HTERT RPE-1 (cell line): ENCODE measurements around the gene MIXL1.
"Not testable (repeated sequence)": the region's sequence is repeated elsewhere in the genome, so short reads cannot be mapped to it uniquely, and the experiment has no call there.

ENCODE experiments used
- in situ Hi-C: fragments of 300-500 bp; cut with MboI; formaldehyde crosslinking; loops from 4 replicates; pipeline ENCODE4 v1.14.3; 2020; ENCODE audit warnings: low sequenced_read_pairs

MIXL1 gene

GRCh38 chr1:226212545-226212944, 10.9 kb upstream of the MIXL1 start:
- in situ Hi-C loops = no loop called here

DNA sequence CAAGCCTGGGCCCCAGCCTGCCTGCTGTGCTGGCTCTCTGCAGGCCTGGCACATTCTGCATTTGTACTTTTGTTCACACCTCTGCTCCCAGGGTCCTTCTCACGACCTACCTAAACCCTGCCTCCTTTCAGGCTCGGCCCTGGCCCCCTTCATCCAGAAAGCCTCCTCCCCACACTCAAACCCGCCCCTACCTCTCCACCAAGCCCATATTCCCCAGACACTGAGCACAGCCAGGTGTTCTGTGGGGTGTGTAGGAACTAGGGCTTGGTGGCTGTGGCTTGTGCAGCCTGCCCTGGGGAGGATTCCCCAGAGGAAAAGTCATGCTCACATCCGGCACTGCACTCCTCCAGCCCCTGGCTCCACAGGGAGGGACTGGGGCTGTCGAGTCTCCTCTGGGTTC, 8.2 kb upstream of the MIXL1 start:
- in situ Hi-C loops = no loop called here

DNA sequence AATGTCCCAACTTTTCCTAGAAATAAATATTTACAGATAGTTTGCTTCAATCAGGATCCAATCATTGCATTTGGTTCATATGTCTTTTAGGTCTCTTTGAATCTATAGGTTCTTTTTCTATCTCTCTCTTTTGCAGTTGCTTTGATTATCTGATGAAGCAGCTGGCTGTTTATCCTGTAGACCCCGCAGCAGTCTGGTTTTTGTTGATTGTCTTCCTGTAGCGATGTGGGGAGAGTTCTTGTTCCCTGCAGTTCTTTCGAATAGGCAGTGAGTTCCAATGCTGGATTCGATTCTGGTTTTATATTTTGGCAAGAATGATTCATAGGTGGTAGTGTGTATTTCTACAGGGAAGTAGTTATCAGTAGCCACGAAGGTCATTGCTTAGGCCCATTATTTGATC, 7.4 kb upstream of the MIXL1 start:
- in situ Hi-C loops = no loop called here

GRCh38 chr1:226217273-226217672, 6.2 kb upstream of the MIXL1 start:
- in situ Hi-C loops = no loop called here

- in situ Hi-C loops = no loop called here
Measured at GRCh38 chr1:226220473-226221189, 2.8 kb upstream of the MIXL1 start.

DNA sequence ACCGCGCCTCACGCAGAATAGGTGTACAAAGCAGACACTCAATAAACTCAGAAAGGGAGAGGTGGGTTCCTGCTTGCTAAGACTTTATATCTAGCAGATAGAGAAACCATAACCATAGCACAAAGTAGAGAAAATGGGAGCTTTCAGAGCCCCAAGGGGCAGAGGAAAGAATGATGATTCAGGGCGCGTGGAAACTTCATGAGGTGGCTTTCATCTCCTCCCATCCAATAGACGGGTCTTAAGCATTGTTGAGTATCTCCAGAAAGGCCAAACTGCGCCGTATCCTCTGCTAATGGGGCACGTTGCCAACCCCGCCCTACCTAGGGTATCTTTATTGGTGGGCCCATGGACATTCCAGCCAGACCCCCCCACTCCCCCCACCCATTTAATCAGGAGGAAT, 778 bp upstream of the MIXL1 start:
- in situ Hi-C loops = no loop called here

DNA sequence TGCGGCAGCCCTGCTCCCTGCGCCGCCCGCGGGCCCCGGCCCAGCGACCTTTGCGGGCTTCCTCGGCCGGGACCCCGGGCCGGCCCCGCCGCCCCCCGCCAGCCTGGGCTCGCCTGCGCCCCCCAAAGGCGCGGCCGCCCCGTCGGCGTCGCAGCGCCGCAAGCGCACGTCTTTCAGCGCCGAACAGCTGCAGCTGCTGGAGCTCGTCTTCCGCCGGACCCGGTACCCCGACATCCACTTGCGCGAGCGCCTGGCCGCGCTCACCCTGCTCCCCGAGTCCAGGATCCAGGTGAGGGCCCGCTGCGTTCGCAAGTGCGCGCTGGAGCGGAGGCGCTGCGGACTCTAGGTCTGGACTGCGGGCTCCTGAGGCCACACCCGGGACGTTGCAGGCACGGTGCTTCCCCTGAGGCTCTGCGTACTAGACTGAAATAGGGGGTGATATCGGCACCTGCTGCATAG, 351 bp downstream of the MIXL1 start:
- in situ Hi-C loops = no loop called here

GRCh38 chr1:226226601-226227000, 3.1 kb downstream of the MIXL1 start:
- in situ Hi-C loops = no loop called here

GRCh38 chr1:226233293-226233692, 9.8 kb downstream of the MIXL1 start:
- in situ Hi-C loops = no loop called here

GRCh38 chr1:226233806-226234205, 10.3 kb downstream of the MIXL1 start:
- in situ Hi-C loops = no loop called here

DNA sequence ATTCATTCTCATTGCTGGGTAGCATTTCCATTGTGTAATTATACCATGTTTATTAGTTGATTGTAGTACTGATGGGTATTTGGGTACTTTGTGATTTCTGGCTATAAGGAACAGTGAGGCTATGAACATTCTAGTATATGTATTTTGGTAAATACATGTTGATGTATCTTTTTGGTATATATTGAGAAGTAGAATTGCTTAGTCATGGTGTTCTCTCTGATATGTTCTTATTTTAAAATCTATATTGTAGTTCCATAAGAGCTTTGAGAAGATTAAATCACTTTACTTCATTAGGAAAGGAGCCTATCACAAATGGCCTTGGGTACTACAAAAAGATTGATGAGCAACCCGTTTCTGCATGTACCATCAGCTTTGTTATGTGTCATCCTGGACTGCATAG, 13.4 kb downstream of the MIXL1 start:
- in situ Hi-C loops = no loop called here

DNA sequence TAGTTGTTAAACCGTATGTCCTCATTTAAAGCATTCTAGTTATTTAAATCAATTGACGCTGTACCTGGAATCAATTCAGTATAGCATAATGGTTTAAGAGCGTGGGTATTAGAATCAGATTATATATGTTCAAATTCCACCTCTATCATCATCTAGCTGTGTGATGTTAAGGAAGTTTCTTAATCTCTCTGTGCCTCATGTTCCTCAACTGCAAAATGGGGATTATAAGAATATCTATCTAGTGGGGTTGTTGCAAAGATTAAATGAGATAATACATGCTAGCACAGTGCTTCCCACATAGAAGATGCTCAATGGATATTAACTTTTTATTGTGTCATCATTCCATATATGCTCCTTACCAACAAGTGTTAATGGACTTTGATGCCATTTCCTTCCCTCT, 16.0 kb downstream of the MIXL1 start:
- in situ Hi-C loops = no loop called here

DNA sequence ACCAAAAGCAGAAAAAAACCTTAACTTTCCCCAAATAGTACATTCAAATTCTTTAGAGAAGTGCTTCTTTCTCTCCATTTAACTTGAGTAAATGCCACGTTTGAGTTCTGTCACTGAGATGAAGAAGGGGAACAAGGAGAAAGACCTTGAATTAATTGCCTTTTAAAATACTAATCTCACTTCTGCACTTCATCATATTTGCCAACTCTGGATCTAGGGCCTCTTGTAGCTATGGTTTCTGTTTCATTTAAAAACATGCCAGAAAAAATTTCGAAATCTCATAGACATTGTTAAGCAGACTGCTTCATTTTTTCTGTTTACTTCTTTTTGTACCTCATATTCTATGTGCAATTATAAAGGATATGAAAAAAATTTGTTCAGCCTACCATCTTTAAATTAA, 24.6 kb downstream of the MIXL1 start:
- in situ Hi-C loops = no loop called here

DNA sequence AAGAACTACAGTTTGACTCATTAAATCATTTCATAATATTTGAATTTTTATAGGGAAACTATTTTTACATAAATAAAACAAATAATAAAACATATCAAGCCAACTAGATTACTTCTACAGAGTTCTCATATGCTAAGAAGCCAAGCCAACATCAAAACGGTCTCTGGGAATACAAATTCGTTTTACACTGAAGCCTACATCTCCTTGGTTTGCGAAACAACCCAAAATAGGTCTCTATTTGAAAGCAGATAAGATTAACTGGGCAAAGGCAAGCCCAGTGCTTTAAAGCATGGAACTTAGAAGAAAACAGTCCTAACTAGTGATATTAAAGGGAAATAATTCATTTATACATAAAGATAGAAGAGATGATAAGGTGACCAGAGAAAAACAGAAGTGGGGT, 25.3 kb downstream of the MIXL1 start:
- in situ Hi-C loops = no loop called here

DNA sequence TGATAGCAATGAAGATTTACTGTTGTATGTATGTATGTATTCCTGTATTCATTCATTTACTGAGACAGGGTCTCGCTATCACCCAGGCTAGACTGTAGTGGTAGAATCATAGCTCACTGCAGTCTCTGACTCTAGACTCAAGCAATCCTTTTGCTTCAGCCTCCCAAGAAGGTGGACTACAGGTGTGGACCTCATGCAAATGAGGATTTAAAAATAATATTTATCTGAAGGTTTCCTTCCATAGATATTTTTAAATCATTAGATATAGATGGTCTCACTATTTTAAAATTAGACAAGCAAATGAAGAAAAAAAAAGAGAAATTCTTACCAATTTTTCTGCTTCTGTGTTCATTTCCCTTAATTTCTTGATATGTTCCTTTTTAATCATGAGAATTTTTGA, 27.0 kb downstream of the MIXL1 start:
- in situ Hi-C loops = no loop called here

- in situ Hi-C loops = not testable (repeated sequence)
Measured at GRCh38 chr1:226252841-226253240, 29.4 kb downstream of the MIXL1 start.

GRCh38 chr1:226253933-226254332, 30.5 kb downstream of the MIXL1 start:
- in situ Hi-C loops = no loop called here

- in situ Hi-C loops = no loop called here
Measured at GRCh38 chr1:226255380-226255779, 31.9 kb downstream of the MIXL1 start.

- in situ Hi-C loops = no loop called here
Measured at GRCh38 chr1:226261818-226262217, 38.4 kb downstream of the MIXL1 start.

DNA sequence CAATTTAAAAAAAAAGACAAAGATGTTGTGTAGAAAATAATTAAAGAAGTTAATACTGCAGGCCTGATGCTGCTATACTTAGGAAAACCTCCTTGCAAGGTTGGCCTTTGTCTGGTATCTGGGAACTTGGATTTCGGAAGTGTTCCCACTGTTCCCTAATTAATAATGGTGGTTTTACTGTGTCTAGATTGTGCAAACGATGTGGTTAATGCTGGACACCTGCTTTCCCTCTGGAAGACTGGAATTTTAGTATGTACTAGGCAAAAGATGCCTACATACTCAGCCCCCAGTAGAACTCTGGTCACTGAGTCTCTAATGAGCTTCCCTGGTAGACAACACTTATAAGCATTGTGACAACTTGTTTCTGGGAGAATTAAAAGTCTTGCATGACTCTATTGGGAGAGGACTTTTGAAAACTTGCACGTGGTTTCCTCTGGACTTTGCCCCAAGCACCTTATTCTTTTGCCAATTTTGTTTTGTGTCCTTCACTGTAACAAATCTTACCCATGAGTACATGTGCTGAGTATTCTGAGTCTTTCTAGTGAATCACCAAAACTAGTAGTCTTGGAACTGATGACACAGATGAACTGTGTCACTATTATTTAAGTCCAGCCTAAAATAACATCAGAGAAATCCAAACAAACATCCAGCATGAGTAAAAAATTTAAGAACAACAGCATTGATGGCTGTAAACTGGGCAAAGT, 45.1 kb downstream of the MIXL1 start:
- in situ Hi-C loops = no loop called here

GRCh38 chr1:226272233-226272902, 48.9 kb downstream of the MIXL1 start:
- in situ Hi-C loops = not testable (repeated sequence)

- in situ Hi-C loops = no loop called here
Measured at GRCh38 chr1:226274138-226274537, 50.7 kb downstream of the MIXL1 start.
